ENCODE data around the gene TNNT3. TPM values are rescaled to one million over a fixed set of nuclear protein-coding genes. Genes with fewer than 3 reads are reported as not detected.

TNNT3 gene
- total RNA-seq, 1 experiment from 2014 or later: 0.71 TPM

- Histone ChIP-seq H2AFZ (ENCODE audit: low read depth, low read length, poor library complexity, severe bottlenecking) (no peak overlapping the region), H3K4me2 (ENCODE audit: low read length) (no peak overlapping the region), H3K27me3 (ENCODE audit: insufficient read depth, low read length) (no peaks in the 10 kb centered on the region), H4K20me1 (ENCODE audit: insufficient read depth) (no peaks in the 10 kb centered on the region), H3K79me2 (ENCODE audit: insufficient read depth, low read length) (no peaks in the 10 kb centered on the region), H3K4me3 (replicated peaks in 1 of 2; ENCODE audit: low read depth in 1 of 2, low read length in 2 of 2) (no peak overlapping the region), H3K27ac (ENCODE audit: low read depth, low read length) (no peak overlapping the region), H3K9me2 (ENCODE audit: insufficient read depth) (no peaks in the 10 kb centered on the region), H3K9ac (ENCODE audit: low read length) (no peak overlapping the region), H3K4me1 (ENCODE audit: control insufficient read depth in 1 of 2, insufficient read depth in 2 of 2, low read length in 2 of 2) (no peaks in the 10 kb centered on the region), H3K36me3 (ENCODE audit: control insufficient read depth in 1 of 2, insufficient read depth in 2 of 2, low read length in 2 of 2) (no peaks in the 10 kb centered on the region), H3K9me3 (ENCODE audit: control insufficient read depth in 1 of 2, insufficient read depth in 1 of 2, low read depth in 1 of 2, low read length in 2 of 2) (no peaks in the 10 kb centered on the region)
- ChIA-PET RAD21 (ENCODE audit: low non-redundant PET in 1 of 2, low total read pairs in 2 of 2, uncharacterized antibody in 2 of 2, unreplicated experiment in 2 of 2) (no interaction called here), CTCF (no interaction called here), POLR2A (no interaction called here)
- BruUV-seq (replicated peaks): no TSS peak
- TF ChIP-seq SIN3A (IDR thresholded peaks at IDR 0.05; ENCODE audit: low read depth) (no peak), RAD21 (IDR thresholded peaks at IDR 0.05; ENCODE audit: low read depth) (no peak), SP1 (IDR thresholded peaks at IDR 0.05; ENCODE audit: low read depth) (no peak), JUND (IDR thresholded peaks at IDR 0.05) (no peak), MAX (IDR thresholded peaks at IDR 0.05) (no peak), EGR1 (IDR thresholded peaks at IDR 0.05; ENCODE audit: low read depth) (no peak), ZNF274 (IDR thresholded peaks at IDR 0.05; ENCODE audit: low read depth, low read length) (no peak), CTCF (IDR thresholded peaks at IDR 0.05 in 2 of 3, conservative IDR thresholded peaks at IDR 0.05 in 1 of 3; ENCODE audit: borderline replicate concordance in 1 of 3, insufficient read depth in 1 of 3, low read depth in 2 of 3, low read length in 2 of 3) (no peak)
- intact Hi-C loops (cut with micrococcal nuclease): no loop called here
- ATAC-seq: no peak
- no peak for DNase-seq (ENCODE audit: low read depth, low spot score)
Measured at GRCh38 chr11:1928891-1929541, 9.5 kb downstream of the TNNT3 start.
